Gastrocnemius medialis (tissue), 4 donors: ENCODE measurements around the gene PLEKHG3. TPM values are rescaled to one million over a fixed set of nuclear protein-coding genes. Genes with fewer than 3 reads are reported as not detected.

Experiments used
- ATAC-seq, 2 donors: fragments of 150-250 bp; one replicate each; pipeline ENCODE4 v1.9.1; 2016
- DNase-seq, 2 donors: peaks; one replicate each; pipeline ENCODE4 v3.0.0-alpha.2; 2019
- H3K27ac ChIP-seq, 4 donors: fragments of 200-600 bp; sonication (generic); 1 replicate in 1 of 4; 2 replicates in 3 of 4; pipeline ENCODE4 v1.5.1; 2016 to 2018; ENCODE audit warnings: mild to moderate bottlenecking in 2 of 4, moderate library complexity in 1 of 4
- H3K27me3 ChIP-seq, 3 donors: fragments of 200-600 bp; sonication (generic) in 2 of 3; 1 replicate in 1 of 3; 2 replicates in 2 of 3; pipeline versions ENCODE4 v1.5.1 to v1.6.0; 2016 to 2019; ENCODE audit warnings: mild to moderate bottlenecking in 1 of 3, moderate library complexity in 1 of 3
- H3K36me3 ChIP-seq, 2 donors: fragments of 200-600 bp; sonication (generic) in 1 of 2; one replicate each; pipeline ENCODE4 v1.5.1; 2017 to 2018
- H3K4me1 ChIP-seq, 2 donors: fragments of 200-600 bp; sonication (generic) in 1 of 2; one replicate each; pipeline ENCODE4 v1.5.1; 2016 to 2017; ENCODE audit warnings: mild to moderate bottlenecking in 2 of 2
- H3K4me3 ChIP-seq, 4 donors: fragments of 200-600 bp; sonication (generic) in 3 of 4; 1 replicate in 1 of 4; 2 replicates in 3 of 4; pipeline ENCODE4 v1.5.1; 2016 to 2019; ENCODE audit warnings: mild to moderate bottlenecking in 2 of 4
- H3K9me3 ChIP-seq, 3 donors: fragments of 200-600 bp; sonication (generic) in 2 of 3; 1 replicate in 1 of 3; 2 replicates in 2 of 3; pipeline ENCODE4 v1.5.1; 2016 to 2019
- CTCF ChIP-seq, 5 experiments: fragments of 450-650 bp in 3 of 5; fragments of 200-600 bp in 2 of 5; sonication (generic) in 2 of 5; IDR thresholded peaks in 4 of 5; conservative IDR thresholded peaks in 1 of 5; 1 replicate in 4 of 5; 2 replicates in 1 of 5; pipeline ENCODE4 v1.5.1; 2016 to 2019; ENCODE audit warnings: antibody characterized with exemption in 5 of 5, mild to moderate bottlenecking in 3 of 5, moderate library complexity in 3 of 5
- POLR2A ChIP-seq, 2 donors: fragments of 450-650 bp; IDR thresholded peaks; one replicate each; pipeline ENCODE4 v1.6.1; 2017; ENCODE audit warnings: antibody characterized with exemption in 2 of 2, mild to moderate bottlenecking in 2 of 2, moderate library complexity in 2 of 2
- in situ Hi-C, 4 donors: fragments of 200-750 bp; cut with MboI; loops; one replicate each; pipeline versions ENCODE4 v1.15.0 to v1.8.0; 2017; ENCODE audit warnings: low sequenced_read_pairs in 4 of 4
- intact Hi-C: fragments of 100-400 bp; cut with DNase I; formaldehyde crosslinking; loops from one replicate; pipeline ENCODE4 v1.15.1; 2023; ENCODE audit warnings: low total_unique reads
- total RNA-seq, 4 donors: library from RNA; depleted of rRNA; stranded (reverse); fragments of >200 nt; gene quantifications; one replicate each; pipeline versions ENCODE4 v1.1.0 to v1.2.3, GENCODE V29; 2016

PLEKHG3 gene
- total RNA-seq, 4 donors from 2014 or later: 8.8 to 18.8 (median 14.5) TPM

GRCh38 chr14:64757601-64758000 is 53.4 kb downstream of the PLEKHG3 start:
- intact Hi-C loops: no loop called here
- H3K27me3 ChIP-seq: no peaks in the 10 kb centered on the region
- TF ChIP-seq POLR2A (IDR thresholded peaks at IDR 0.05): no peak
- TF ChIP-seq CTCF (IDR thresholded peaks at IDR 0.05 in 4 of 5, conservative IDR thresholded peaks at IDR 0.05 in 1 of 5): no peak
- DNase-seq (no peak), ATAC-seq (no peak)
- peak overlapping the region in 1 of 4 donors; percentile 31 for H3K27ac ChIP-seq
- no peaks in the 10 kb centered on the region for H3K9me3 ChIP-seq
- peaks cover 34 to 61% of the 10 kb centered on the region in 2 donors for H3K4me1 ChIP-seq
- H3K36me3 ChIP-seq: peaks cover 0 to 8% of the 10 kb centered on the region in 2 donors
- H3K4me3 ChIP-seq: no peak overlapping the region
- in situ Hi-C loops: loop anchor here in 1 of 4 donors (5.0 kb wide), 1 partner anchor 85 kb away; no protein-coding TSS in a partner anchor

- in situ Hi-C loops (loop anchor here in 1 of 4 donors (5.0 kb wide), 1 partner anchor 86 kb away; no protein-coding TSS in a partner anchor), intact Hi-C loops (no loop called here)
- DNase-seq: no peak
- no peak overlapping the region for H3K4me3 ChIP-seq
- peak overlapping the region in 2 of 4 donors; percentile 31 to 38 for H3K27ac ChIP-seq
- H3K4me1 ChIP-seq: peaks cover 35 to 62% of the 10 kb centered on the region in 2 donors
- H3K9me3 ChIP-seq: no peaks in the 10 kb centered on the region
- no peak for TF ChIP-seq CTCF (IDR thresholded peaks at IDR 0.05 in 4 of 5, conservative IDR thresholded peaks at IDR 0.05 in 1 of 5)
- no peak for TF ChIP-seq POLR2A (IDR thresholded peaks at IDR 0.05)
- no peak for ATAC-seq
- no peaks in the 10 kb centered on the region for H3K27me3 ChIP-seq
- H3K36me3 ChIP-seq: peaks cover 0 to 7% of the 10 kb centered on the region in 2 donors
Measured at GRCh38 chr14:64758025-64758521, 53.8 kb downstream of the PLEKHG3 start.

- ATAC-seq (no peak), DNase-seq (no peak)
- no peaks in the 10 kb centered on the region for H3K36me3 ChIP-seq
- no peak overlapping the region for H3K4me3 ChIP-seq
- intact Hi-C loops: no loop called here
- peak overlapping the region in 2 of 4 donors; percentile 2 to 38 for H3K27ac ChIP-seq
- H3K4me1 ChIP-seq: peaks cover 38 to 62% of the 10 kb centered on the region in 2 donors
- no peaks in the 10 kb centered on the region for H3K9me3 ChIP-seq
- TF ChIP-seq POLR2A (IDR thresholded peaks at IDR 0.05): no peak
- no peak for TF ChIP-seq CTCF (IDR thresholded peaks at IDR 0.05 in 4 of 5, conservative IDR thresholded peaks at IDR 0.05 in 1 of 5)
- H3K27me3 ChIP-seq: no peaks in the 10 kb centered on the region
- in situ Hi-C loops: loop anchor here in 1 of 4 donors (5.0 kb wide), 1 partner anchor 87 kb away; no protein-coding TSS in a partner anchor
Measured at GRCh38 chr14:64758691-64759554, 54.7 kb downstream of the PLEKHG3 start.

- in situ Hi-C loops (loop anchor here in 1 of 4 donors (5.0 kb wide), 1 partner anchor 87 kb away; no protein-coding TSS in a partner anchor), intact Hi-C loops (no loop called here)
- no peak for DNase-seq
Measured at GRCh38 chr14:64759555-64759938, 55.3 kb downstream of the PLEKHG3 start.

More at GRCh38 chr14:64759555-64759938, 55.3 kb downstream of the PLEKHG3 start:
- Histone ChIP-seq H3K36me3 (no peaks in the 10 kb centered on the region), H3K27ac (no peak overlapping the region), H3K4me3 (no peak overlapping the region), H3K9me3 (no peaks in the 10 kb centered on the region), H3K4me1 (peaks cover 44 to 62% of the 10 kb centered on the region in 2 donors), H3K27me3 (no peaks in the 10 kb centered on the region)
- no peak for ATAC-seq
- TF ChIP-seq POLR2A (IDR thresholded peaks at IDR 0.05): no peak
- no peak for TF ChIP-seq CTCF (IDR thresholded peaks at IDR 0.05 in 4 of 5, conservative IDR thresholded peaks at IDR 0.05 in 1 of 5)
